Right hindlimb (tissue), 1 donor: Measurements from ENCODE around the gene CYP2W1.

Experiments
- DNase-seq: peaks from one replicate; pipeline ENCODE4 v3.0.0-alpha.2; 2018

CYP2W1 gene

GRCh38 chr7:967361-968082 is 15.5 kb upstream of the CYP2W1 start:
- DNase-seq, result peak; percentile 13

DNA sequence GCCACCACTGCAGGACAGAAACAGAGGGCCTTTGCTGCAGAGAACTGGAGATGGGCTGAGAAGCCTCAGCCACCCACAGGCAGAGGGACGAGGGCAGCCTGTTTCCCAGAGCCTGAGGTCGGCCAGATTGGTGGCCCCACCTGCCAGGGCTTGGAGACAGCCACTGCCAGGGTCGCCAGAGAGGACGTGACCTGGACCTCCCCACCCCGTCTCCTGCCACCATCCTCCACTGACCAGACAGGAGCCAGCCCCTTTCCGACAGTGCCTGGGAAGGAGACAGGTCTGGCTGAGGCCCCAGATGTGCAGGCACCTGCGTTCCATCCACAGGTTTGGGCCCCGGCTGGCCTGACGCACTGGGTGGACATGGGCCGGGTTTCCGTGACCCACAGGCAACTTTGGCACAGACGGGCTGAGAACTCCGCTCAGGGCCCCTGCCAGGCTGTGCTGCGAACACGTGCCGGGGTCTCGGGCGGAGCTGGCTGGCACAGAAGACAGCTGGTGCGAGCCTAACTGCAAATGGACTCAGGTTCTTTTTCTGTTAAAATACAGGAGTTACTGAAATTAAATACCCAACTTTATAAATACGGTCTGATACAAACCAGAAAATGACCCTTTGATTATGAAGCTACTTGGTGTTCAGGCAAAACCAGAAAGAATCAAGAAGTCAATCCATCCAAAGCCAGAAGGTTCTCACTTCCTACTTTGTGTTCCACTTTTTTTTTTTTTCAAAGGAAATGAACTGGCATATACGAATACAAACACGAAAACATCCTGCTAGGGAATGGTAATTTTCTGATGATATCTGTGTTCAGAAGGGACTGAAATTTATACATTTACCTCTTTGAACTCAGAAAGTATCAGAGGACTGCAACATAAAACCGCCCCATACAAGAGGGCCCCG is 14.5 kb upstream of the CYP2W1 start:
- DNase-seq, result peak; percentile 23

- no peak for DNase-seq
Observed at GRCh38 chr7:969403-969802, 13.6 kb upstream of the CYP2W1 start.

DNA sequence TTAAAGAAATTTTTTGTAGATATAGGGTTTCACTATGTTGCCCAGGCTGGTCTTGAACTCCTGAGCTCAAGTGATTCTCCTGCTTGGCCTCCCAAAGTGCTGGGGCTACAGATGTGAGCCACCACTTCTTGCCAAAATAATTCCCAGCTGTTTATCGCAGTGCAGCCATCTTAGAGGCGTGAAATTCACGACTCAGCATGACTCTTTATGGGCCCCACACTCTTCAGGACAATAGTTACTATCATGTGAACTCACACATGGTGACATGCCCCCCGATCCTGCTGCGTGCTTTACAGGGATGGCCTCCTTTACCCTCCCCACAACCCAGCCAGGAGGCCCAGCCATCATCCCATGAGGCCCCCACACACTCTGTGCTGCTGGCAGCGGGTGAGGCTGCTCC is 12.2 kb upstream of the CYP2W1 start:
- DNase-seq, result no peak

- no peak for DNase-seq
Observed at GRCh38 chr7:972110-972509, 10.9 kb upstream of the CYP2W1 start.

- no peak for DNase-seq
Observed at GRCh38 chr7:972676-973309, 10.2 kb upstream of the CYP2W1 start.

DNA sequence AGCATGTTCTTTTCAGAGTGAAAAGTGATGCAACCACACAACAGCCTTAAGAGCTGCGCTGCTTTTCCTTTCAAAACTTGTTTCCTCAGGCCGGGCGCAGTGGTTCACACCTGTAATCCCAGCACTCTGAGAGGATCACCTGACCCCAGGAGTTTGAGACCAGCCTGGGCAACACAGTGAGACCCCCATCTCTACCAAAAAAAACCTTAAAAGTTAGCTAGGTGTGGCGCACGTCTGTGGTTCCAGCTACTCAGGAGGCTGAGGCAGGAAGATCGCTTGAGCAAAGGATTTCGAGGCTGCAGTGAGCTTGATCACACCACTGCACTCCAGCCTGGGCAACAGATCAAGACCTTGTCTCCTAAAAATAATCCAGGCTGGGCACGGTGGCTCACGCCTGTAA is 9.7 kb upstream of the CYP2W1 start:
- DNase-seq, result no peak

GRCh38 chr7:974172-974571 is 8.8 kb upstream of the CYP2W1 start:
- no peak for DNase-seq

DNA sequence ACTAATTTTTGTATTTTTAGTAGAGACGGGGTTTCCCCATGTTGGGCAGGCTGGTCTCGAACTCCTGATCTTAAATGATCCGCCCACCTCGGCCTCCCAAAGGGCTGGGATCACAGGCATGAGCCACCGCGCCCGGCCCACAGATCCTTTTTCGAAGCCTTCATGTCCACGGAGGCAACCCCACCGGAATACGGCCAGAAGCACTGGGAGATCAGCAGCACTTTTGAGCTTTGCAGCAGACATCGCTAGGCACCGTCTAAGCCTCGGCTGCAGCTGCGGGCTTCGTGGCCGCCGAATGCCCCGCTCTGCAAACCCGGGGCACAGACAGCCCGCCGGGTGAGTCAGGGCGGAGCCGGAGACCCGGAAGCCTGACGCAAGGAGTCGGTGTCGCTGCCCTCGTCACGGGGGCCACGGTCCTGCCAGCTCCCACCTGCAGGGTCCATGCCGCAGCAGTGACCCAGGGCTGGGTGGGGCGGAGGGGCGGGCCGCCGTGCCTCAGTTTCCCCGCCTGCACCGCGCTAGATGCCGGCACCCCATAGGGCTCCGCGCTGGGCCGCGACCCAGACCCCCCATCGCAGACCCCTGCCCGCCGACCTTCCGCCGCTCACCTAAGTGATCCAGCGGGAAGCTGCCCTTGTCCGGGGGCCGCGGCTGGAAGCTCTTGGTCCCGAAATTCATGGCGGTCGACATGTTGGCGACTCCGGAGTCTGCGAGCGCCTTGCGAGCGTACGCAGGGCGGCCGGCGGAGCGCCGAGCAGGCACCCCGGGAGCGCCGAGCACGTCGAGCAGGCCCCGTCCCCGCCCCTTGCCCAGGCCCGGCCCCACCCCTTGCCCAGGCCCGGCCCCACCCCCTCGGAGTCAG is 7.9 kb upstream of the CYP2W1 start, which contains the start of gene COX19:
COX19 (minus strand) TSS at position 730 of the 862 bp plus-strand sequence; CDS start at position 690, 40 bp downstream.
- peak; percentile 94 for DNase-seq

DNA sequence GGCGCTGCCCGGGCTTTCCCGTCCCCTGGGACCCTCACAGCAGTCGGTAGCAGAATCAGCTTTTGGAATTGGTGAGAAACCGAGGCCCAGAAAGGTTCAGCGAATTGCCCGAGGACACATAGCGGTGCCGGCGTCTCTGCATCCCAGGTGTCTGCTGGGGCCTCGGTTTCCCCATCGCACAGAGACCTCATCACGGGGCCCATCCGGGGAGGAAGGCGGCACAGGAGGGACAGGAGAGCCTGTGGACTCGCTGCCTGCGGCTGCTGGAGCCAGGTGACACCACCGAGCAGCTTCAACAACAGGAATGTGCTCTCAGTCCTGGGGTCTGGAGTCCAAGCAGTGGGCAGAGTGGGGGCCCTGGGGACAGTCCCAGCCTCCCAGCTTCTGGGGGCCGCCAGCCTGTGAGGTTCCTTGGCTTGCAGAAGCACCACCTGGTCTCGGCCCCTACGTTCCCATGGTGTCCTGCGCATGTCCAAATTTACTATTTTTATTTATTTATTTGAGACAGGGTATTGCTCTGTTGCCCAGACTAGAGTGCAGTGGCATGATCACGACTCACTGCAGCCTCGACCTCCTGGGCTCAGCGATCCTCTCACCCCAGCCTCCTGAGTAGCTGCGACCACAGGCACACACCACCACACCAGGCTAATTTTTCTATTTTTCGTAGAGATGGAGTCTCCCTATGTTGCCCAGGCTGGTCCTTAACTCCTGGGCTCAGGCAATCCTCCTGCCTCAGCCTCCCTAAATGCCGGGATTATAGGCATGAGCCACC is 7.1 kb upstream of the CYP2W1 start:
- no peak for DNase-seq

DNA sequence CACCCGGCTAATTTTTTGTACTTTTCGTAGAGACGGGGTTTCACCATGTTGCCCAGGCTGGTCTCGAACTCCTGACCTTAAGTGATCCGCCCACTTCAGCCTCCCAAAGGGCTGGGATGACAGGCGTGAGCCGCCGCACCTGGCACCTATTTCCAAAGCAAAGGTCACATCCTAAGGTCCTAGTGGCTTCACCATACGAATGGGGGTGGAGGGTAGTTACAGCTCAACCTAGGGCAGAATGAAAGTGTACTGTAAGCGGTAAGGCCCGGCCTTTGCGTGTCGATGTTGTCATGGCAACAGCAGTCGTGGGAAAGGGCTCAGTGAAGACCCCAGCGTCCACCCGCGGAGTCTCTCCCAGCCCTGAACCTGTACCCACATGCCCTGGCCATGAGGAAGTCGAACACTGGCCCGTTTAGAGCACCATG is 6.1 kb upstream of the CYP2W1 start:
- no peak for DNase-seq

GRCh38 chr7:977326-978048 is 5.5 kb upstream of the CYP2W1 start:
- no peak for DNase-seq

DNA sequence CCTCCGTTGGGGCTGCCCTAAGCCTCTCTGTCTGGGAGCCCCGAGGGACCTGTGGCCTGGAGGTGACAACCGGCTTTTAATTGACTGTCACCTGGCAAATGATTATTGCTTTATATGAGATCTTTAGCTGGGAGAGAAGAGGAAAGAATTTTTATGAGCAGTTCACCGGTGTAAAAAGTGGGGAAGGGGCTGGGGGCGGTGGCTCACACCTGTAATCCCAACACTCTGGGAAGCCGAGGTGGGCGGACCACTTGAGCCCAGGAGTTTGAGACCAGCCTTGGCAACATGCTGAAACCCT is 5.0 kb upstream of the CYP2W1 start:
- DNase-seq, result no peak

GRCh38 chr7:978416-979091 is 4.4 kb upstream of the CYP2W1 start:
- peak; percentile 17 for DNase-seq

DNA sequence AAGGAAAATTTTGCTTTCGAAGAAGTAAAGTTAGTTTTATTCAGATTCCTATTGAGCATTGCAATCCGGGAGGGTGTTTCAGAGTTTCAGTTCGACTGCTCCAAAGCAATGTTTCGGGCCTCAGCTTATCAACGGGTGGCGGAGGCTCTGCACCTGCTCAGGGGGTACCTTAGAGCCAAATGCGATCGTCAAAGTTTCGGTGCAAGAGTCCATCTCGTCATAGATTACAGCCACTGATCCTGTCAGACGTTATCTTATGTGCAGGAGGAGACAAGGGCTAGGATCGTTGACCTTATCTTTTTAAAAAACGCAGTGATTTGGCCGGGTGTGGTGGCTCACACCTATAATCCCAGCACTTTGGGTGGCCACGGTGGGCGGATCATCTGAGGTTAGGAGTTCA is 3.8 kb upstream of the CYP2W1 start:
- DNase-seq, result no peak

DNA sequence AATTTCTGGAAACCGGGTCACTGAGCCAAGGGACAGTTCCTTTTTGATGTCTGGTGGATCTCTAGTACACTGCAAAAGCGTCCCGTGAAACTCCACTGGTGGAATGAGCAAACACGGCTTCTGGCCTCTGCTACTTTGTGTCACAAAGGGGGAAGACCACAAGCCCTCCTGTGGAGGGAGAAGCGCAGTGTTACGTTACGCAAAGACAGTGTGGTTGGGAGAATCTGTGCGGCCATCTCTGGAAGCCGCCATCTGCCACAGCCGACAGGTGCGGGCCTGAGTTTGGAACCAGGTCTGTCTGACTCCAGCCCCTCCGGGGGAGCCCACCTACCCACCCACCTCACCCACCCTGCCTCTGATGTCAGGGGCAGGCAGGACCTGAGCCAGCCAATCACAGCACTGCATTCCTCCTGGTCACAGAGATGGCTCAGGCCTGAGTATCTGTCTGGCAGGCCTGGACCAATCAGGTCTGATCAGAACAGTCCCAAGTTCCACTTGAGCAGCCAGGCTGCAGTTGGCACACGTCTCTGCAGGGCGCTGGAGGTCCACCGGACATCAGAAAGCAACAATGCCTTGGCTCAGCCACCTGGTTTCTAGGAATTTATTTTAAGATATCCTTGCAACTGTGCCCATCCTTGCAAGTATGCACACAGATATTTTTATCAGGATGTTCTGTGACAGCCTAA is 3.0 kb upstream of the CYP2W1 start:
- no peak for DNase-seq

DNA sequence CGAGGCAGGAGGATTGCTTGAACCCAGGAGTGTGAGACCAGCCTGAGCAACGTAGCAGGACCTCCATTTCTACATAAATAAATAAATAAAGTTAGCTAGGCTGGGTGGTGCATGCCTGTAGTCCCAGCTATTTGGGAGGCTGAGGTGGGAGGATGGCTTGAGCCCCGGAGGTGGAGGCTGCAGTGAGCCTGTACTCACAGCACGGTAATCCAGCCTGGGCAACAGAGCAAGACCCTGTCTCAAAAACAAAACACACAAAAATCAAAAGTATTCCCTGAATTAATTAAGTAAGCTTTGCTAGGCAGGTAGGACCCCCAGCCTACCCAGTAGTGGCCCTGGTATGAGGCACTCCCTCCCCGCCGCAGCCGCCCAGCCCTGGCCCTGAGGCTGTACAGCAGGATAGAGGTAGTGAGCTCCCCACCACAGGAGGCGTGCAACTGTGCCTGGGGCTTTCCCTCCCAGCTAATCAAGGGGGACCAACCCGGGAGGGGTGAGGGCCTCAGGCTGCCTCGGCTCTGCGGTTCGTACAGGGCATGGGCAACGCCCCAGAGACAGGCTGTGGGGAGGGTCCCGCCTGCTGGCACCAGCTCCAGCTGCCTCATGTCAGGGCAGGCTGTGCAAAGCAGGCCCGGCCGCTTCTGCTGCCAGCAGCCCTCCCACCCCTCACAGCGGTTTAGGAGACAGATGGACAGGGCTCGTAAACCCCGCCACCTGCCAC is 1.0 kb upstream of the CYP2W1 start:
- DNase-seq, result peak; percentile 80

DNA sequence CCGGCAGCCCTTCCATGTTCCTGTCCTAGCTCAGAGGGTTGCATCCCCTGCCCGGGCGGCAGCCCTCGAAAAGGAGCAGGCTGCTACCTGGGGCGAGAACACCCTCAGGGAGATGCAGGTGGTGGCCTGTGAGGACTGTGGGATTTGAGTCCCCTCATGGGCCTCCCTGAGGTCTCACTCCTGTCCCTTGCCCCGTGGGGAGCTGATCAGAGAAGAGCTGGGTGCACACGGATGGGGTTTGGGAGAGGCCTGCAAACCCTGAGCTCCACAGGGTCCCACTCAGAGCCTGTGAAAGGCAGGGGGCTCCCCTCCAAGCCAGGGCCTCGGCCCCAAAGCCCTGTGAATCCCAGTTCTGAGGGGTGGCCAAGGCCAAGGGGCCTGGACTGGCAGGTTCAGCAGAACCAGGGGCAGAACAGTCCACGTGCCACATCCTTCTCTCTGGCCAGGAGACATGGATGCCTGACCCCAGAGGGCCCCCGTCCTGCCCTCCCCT is 424 bp upstream of the CYP2W1 start:
- DNase-seq, result no peak

GRCh38 chr7:983616-984071 is 663 bp downstream of the CYP2W1 start:
- DNase-seq, result no peak
